A172 (cell line): ENCODE results near the gene SRPK3. TPM values are rescaled to one million over a fixed set of nuclear protein-coding genes. Genes with fewer than 3 reads are reported as not detected.

Source experiments
- DNase-seq: peaks from one replicate; pipeline ENCODE4 v3.0.0-alpha.2; 2015; ENCODE audit warnings: low spot score
- total RNA-seq: library from RNA; depleted of rRNA; stranded (reverse); fragments of >200 nt; shearing (Covaris generic); gene quantifications from 2 replicates; pipeline ENCODE4 v1.2.3, GENCODE V29; 2014; rRNA removed

Gene SRPK3
- total RNA-seq, 1 experiment from 2014 or later, result 0.59 TPM

DNA sequence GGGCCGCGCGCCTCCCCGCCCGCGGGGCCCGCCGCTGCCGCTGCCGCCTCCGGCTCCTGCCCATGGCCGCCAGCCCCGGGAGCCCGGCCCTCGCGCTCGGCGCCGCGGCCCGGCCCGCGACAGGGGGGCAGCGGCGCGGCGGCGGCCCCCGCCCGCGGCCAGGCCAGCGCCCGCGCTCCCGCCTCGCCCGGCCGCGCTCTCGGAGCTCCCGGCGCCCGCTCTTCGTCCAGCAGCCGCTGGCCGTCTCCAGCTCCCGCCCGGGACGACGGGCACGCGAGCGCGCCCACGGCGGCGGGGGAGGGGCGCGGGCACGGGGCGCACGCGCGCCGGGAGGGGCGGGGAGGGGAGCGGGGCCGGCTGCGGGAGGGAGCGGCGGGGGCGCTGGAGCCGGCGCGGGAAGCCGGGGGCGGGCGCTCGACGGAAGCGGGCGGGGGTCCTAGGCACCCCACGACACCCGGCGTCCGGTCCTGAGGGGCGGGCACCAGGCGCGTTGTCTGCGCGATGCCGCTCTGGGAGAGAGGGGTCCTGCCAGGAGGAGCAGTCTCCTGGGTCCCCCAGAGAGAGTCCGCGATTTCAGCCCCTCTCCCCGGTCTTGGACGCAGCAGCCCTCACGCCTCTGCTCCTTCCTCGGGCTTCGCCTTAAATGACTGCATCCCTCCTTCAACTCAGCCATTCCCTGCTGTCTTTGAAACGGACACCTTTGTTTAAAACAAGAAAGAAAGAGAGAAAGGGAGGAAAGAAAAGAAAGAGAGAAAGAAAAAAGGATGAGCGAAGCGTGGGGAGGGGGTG, 50.0 kb downstream of the SRPK3 start:
- DNase-seq, result no peak

DNA sequence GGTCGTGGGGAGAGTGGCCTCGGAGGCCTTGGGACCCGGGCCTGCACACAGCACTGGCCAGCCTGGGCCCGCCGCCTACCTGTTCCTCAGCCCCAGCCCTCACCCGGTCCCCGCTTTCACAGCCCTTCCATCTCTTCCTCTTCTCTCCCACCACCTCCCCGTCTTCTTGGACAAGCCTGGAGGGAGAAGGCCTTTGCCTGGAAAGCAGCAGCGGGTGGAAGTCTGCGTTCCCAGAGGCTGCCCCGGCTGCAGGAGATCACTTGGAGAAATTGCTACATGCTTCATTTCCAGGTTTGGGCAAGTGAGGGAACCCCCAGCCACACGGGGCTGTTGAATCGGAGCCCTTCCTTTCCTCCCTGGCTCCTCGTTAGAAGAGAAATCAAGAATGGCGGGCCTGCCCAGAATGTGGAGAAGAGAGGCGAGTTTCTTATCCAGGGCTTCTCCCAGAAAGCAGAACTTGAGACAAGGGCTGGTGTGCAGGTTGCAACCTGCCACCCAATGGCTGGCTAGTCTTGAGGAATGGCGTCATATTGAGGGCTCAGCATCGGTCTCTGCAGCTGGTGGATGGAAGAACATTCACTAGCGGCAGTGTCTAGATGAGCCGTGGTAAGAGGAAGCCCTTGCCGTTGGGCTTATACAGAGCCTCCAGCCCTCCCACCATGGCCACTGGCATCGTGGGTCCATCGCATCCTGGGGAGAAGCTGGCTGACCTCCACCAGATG, 50.7 kb downstream of the SRPK3 start:
- DNase-seq, result no peak

DNA sequence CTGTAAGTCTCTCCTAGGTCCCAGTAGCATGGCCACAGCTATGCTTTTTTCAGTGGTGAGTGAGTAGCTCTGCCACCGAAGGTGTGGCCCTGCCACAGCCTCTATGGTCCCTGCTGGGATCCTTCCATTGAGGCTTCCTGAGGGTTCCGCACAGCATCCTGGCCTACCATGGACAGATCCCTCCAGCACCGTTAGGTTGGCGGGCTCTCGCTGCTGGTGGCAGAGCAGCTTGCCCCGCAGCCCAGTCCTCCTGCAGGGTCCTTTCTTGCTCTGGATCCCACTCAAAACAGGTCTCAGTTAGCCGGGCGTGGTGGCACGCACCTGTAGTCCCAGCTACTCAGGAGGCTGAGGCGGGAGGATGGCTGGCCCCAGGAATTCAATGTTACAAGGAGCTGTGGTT, 51.9 kb downstream of the SRPK3 start:
- DNase-seq, result no peak

Other genes with a start within 250 kb of the SRPK3 start
- gene CCNQ, start 181.9 kb upstream of the SRPK3 start, total RNA-seq, result 74.2 and 87.9 TPM in 2 replicates
- gene DUSP9, start 133.8 kb upstream of the SRPK3 start, total RNA-seq, result 9.0 and 9.3 TPM in 2 replicates
- 0.48 and 2.7 TPM in 2 replicates for gene PNCK, start 107.2 kb upstream of the SRPK3 start, total RNA-seq
- 17.1 and 25.6 TPM in 2 replicates for gene SLC6A8, start 93.1 kb upstream of the SRPK3 start, total RNA-seq
- 523 and 538 TPM in 2 replicates for gene BCAP31, start 56.7 kb upstream of the SRPK3 start, total RNA-seq
- gene ABCD1, start 56.2 kb upstream of the SRPK3 start, total RNA-seq, result 44.7 and 44.8 TPM in 2 replicates
- gene PLXNB3, start 16.8 kb upstream of the SRPK3 start, total RNA-seq, result 13.8 and 14.3 TPM in 2 replicates
- gene IDH3G, start 13.3 kb downstream of the SRPK3 start, total RNA-seq, result 116 and 127 TPM in 2 replicates
- 227 and 287 TPM in 2 replicates for gene SSR4, start 13.6 kb downstream of the SRPK3 start, total RNA-seq
- gene PDZD4, start 49.5 kb downstream of the SRPK3 start, total RNA-seq, result 8.2 and 10.5 TPM in 2 replicates
- 77.7 and 94.0 TPM in 2 replicates for gene L1CAM, start 105.1 kb downstream of the SRPK3 start, total RNA-seq
- gene AVPR2, start 123.6 kb downstream of the SRPK3 start, total RNA-seq, result 2.0 and 2.6 TPM in 2 replicates
- 1.3 and 5.3 TPM in 2 replicates for gene ARHGAP4, start 145.2 kb downstream of the SRPK3 start, total RNA-seq
- gene NAA10, start 154.0 kb downstream of the SRPK3 start, total RNA-seq, result 210 and 249 TPM in 2 replicates
- 0.62 TPM in 2 replicates for gene RENBP, start 163.6 kb downstream of the SRPK3 start, total RNA-seq
- 40.8 and 41.7 TPM in 2 replicates for gene HCFC1, start 190.8 kb downstream of the SRPK3 start, total RNA-seq
- 8.6 and 9.6 TPM in 2 replicates for gene TMEM187, start 191.7 kb downstream of the SRPK3 start, total RNA-seq
- gene IRAK1, start 238.9 kb downstream of the SRPK3 start, total RNA-seq, result 192 and 220 TPM in 2 replicates